ENCODE results near the gene PALS2.

The PALS2 gene

GRCh38 chr7:24609059-24609458 is 35.8 kb downstream of the PALS2 start:
- H3K27ac ChIP-seq (ENCODE audit: low read depth, low read length), result no peak overlapping the region

GRCh38 chr7:24609570-24609969 is 36.3 kb downstream of the PALS2 start:
- Histone ChIP-seq H3K27ac (ENCODE audit: low read depth, low read length) (no peak overlapping the region), H3K27me3 (ENCODE audit: control insufficient read depth in 5 of 5, insufficient read depth in 4 of 5, low read length in 5 of 5) (no peaks in the 10 kb centered on the region), H3K4me1 (ENCODE audit: control insufficient read depth in 5 of 5, insufficient read depth in 5 of 5, low read length in 5 of 5) (no peaks in the 10 kb centered on the region), H3K4me3 (ENCODE audit: low read depth in 1 of 5, low read length in 5 of 5) (no peak overlapping the region), H3K9ac (ENCODE audit: low read length in 5 of 5) (no peak overlapping the region), H3K9me3 (ENCODE audit: control insufficient read depth in 5 of 5, low read length in 5 of 5) (peaks cover 0 to under 1% (median 0%) of the 10 kb centered on the region in 5 donors), H3K36me3 (ENCODE audit: control insufficient read depth in 5 of 5, insufficient read depth in 5 of 5, low read length in 5 of 5) (no peaks in the 10 kb centered on the region)

More at GRCh38 chr7:24609059-24609458, 35.8 kb downstream of the PALS2 start:
- Histone ChIP-seq H3K27me3 (ENCODE audit: control insufficient read depth in 5 of 5, insufficient read depth in 4 of 5, low read length in 5 of 5) (no peaks in the 10 kb centered on the region), H3K4me1 (ENCODE audit: control insufficient read depth in 5 of 5, insufficient read depth in 5 of 5, low read length in 5 of 5) (no peaks in the 10 kb centered on the region), H3K9me3 (ENCODE audit: control insufficient read depth in 5 of 5, low read length in 5 of 5) (peaks cover 0 to 3% (median 0%) of the 10 kb centered on the region in 5 donors), H3K9ac (ENCODE audit: low read length in 5 of 5) (no peak overlapping the region), H3K36me3 (ENCODE audit: control insufficient read depth in 5 of 5, insufficient read depth in 5 of 5, low read length in 5 of 5) (no peaks in the 10 kb centered on the region), H3K4me3 (ENCODE audit: low read depth in 1 of 5, low read length in 5 of 5) (no peak overlapping the region)

- Histone ChIP-seq H3K27me3 (ENCODE audit: control insufficient read depth in 5 of 5, insufficient read depth in 4 of 5, low read length in 5 of 5) (no peaks in the 10 kb centered on the region), H3K9me3 (ENCODE audit: control insufficient read depth in 5 of 5, low read length in 5 of 5) (no peaks in the 10 kb centered on the region), H3K36me3 (ENCODE audit: control insufficient read depth in 5 of 5, insufficient read depth in 5 of 5, low read length in 5 of 5) (no peaks in the 10 kb centered on the region), H3K4me1 (ENCODE audit: control insufficient read depth in 5 of 5, insufficient read depth in 5 of 5, low read length in 5 of 5) (no peaks in the 10 kb centered on the region), H3K9ac (ENCODE audit: low read length in 5 of 5) (no peak overlapping the region), H3K4me3 (ENCODE audit: low read depth in 1 of 5, low read length in 5 of 5) (no peak overlapping the region), H3K27ac (ENCODE audit: low read depth, low read length) (no peak overlapping the region)
Observed at GRCh38 chr7:24611130-24611529, 37.9 kb downstream of the PALS2 start.

GRCh38 chr7:24617957-24618616 is 44.8 kb downstream of the PALS2 start:
- H3K9me3 ChIP-seq (ENCODE audit: control insufficient read depth in 5 of 5, low read length in 5 of 5), result peaks cover 0 to 14% (median 0%) of the 10 kb centered on the region in 5 donors
- H3K9ac ChIP-seq (ENCODE audit: low read length in 5 of 5), result no peak overlapping the region
- no peak overlapping the region for H3K4me3 ChIP-seq (ENCODE audit: low read depth in 1 of 5, low read length in 5 of 5)
- H3K27ac ChIP-seq (ENCODE audit: low read depth, low read length), result no peak overlapping the region
- H3K36me3 ChIP-seq (ENCODE audit: control insufficient read depth in 5 of 5, insufficient read depth in 5 of 5, low read length in 5 of 5), result no peaks in the 10 kb centered on the region
- peaks cover 0 to 7% (median 0%) of the 10 kb centered on the region in 5 donors for H3K4me1 ChIP-seq (ENCODE audit: control insufficient read depth in 5 of 5, insufficient read depth in 5 of 5, low read length in 5 of 5)
- H3K27me3 ChIP-seq (ENCODE audit: control insufficient read depth in 5 of 5, insufficient read depth in 4 of 5, low read length in 5 of 5), result no peaks in the 10 kb centered on the region

- Histone ChIP-seq H3K36me3 (ENCODE audit: control insufficient read depth in 5 of 5, insufficient read depth in 5 of 5, low read length in 5 of 5) (no peaks in the 10 kb centered on the region), H3K9me3 (ENCODE audit: control insufficient read depth in 5 of 5, low read length in 5 of 5) (peaks cover 0 to 14% (median 0%) of the 10 kb centered on the region in 5 donors), H3K9ac (ENCODE audit: low read length in 5 of 5) (no peak overlapping the region), H3K27ac (ENCODE audit: low read depth, low read length) (no peak overlapping the region), H3K4me3 (ENCODE audit: low read depth in 1 of 5, low read length in 5 of 5) (no peak overlapping the region), H3K27me3 (ENCODE audit: control insufficient read depth in 5 of 5, insufficient read depth in 4 of 5, low read length in 5 of 5) (no peaks in the 10 kb centered on the region), H3K4me1 (ENCODE audit: control insufficient read depth in 5 of 5, insufficient read depth in 5 of 5, low read length in 5 of 5) (peaks cover 0 to 7% (median 0%) of the 10 kb centered on the region in 5 donors)
Observed at GRCh38 chr7:24619978-24620377, 46.7 kb downstream of the PALS2 start.

- no peak overlapping the region for H3K4me3 ChIP-seq (ENCODE audit: low read depth in 1 of 5, low read length in 5 of 5)
- H3K27me3 ChIP-seq (ENCODE audit: control insufficient read depth in 5 of 5, insufficient read depth in 4 of 5, low read length in 5 of 5), result no peaks in the 10 kb centered on the region
- H3K9me3 ChIP-seq (ENCODE audit: control insufficient read depth in 5 of 5, low read length in 5 of 5), result peaks cover 0 to 10% (median 0%) of the 10 kb centered on the region in 5 donors
- H3K36me3 ChIP-seq (ENCODE audit: control insufficient read depth in 5 of 5, insufficient read depth in 5 of 5, low read length in 5 of 5), result no peaks in the 10 kb centered on the region
- no peak overlapping the region for H3K9ac ChIP-seq (ENCODE audit: low read length in 5 of 5)
- peaks cover 0 to 5% (median 0%) of the 10 kb centered on the region in 5 donors for H3K4me1 ChIP-seq (ENCODE audit: control insufficient read depth in 5 of 5, insufficient read depth in 5 of 5, low read length in 5 of 5)
- H3K27ac ChIP-seq (ENCODE audit: low read depth, low read length), result no peak overlapping the region
Observed at GRCh38 chr7:24622646-24623182, 49.5 kb downstream of the PALS2 start.
